HG03442 (cell line): ENCODE measurements around the gene NPIPA2.
"Not testable (repeated sequence)": the region's sequence is repeated elsewhere in the genome, so short reads cannot be mapped to it uniquely, and the experiment has no call there.

ENCODE experiments used
- ATAC-seq: cut with Tn5 transposase; IDR thresholded peaks from one replicate; pipeline ENCODE4 v1.9.1; 2021; ENCODE audit warnings: mild to moderate bottlenecking, moderate library complexity; ENCODE audit not compliant: unreplicated experiment

Gene NPIPA2

DNA sequence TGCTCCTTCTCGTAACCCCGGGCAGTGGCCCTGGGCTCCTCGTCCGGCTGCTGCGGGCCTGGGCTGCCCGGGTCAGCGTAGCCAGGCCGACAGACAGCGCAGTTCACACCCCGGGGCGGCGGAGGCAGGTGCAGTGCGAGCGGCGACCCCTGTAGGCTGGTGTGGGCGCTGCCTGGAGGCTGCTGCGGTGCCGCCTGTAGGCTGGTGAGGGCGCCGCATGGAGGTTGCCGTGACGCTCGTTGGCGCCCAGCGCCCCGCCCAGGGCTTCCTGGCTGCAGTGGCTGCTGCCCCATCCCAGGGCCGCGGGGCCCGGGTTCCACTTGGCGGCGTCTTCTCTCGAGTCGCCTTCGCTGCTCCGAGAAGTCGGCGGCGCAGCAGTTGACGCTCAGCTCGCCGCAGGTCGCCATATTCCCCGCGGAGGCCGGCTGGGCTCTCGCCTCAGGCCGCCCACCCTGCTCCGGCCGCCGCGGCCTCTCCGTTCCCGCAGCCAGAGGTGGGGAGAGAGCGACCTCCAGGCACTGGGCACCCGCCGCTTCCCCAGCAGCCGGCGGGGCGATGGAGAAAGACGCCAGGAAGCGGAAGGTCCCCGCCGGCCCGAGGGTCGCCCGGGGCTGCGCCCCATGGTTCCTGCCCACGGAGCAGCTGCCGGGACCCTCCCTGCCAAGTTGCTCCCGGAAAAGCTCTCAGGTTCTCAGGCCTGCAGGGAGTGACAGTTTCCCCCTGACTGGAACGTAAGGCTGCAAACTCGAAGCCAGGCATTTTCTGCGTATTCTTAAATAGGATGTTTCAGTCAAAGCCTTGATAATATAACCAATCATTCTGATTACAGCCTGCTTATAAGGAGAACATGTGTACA lies at the start of gene NPIPA2:
Gene NPIPA2, plus strand, starts transcription at position 261 of the 856 bp plus-strand sequence. CDS start 5,533 bp downstream, outside the sequence.
- ATAC-seq: peak; percentile 98

DNA sequence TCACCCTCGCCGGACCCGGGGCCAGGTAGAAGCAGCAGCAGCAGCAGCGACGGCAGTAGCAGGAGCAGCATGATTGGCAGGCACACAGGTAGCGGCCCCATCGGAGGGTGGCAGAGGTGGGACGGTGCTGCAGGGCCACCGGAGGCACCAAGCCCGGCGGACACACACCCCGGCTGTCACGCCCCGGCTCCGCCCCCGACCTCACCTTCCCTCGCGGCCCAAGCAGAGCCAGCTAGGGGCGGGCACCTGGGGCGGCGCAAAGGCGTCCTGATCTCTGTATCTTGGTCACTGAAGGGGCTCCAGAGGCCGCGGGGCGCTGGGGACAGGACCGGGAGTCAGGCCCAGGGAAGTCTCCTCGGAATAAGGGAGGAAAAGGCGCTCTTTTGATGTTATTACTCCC lies 48.2 kb upstream of the NPIPA2 start, which contains the start of gene PLA2G10:
Gene PLA2G10, minus strand, starts transcription at position 180 of the 400 bp plus-strand sequence. Its CDS starts 79 bp downstream, at position 101.
- not testable (repeated sequence) for ATAC-seq

DNA sequence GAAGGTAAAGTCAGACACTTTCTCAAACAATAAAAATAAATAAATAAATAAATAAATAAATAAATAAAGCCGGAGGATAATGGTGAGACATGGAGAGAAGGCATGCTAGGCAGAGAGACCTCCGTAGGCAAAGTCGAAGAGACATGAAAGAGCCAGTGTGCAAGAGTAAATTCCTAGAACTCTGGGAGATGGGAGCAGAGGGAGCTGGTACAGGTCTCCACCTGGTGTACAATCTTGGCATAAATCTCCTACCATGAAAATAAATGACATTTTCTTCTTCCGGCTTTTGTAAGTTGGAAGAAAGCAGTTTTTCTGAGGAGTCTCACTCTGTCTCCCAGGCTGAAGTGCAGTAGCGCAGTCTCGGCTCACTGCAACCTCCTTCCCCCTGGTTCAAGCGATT lies 40.5 kb upstream of the NPIPA2 start:
- not testable (repeated sequence) for ATAC-seq

DNA sequence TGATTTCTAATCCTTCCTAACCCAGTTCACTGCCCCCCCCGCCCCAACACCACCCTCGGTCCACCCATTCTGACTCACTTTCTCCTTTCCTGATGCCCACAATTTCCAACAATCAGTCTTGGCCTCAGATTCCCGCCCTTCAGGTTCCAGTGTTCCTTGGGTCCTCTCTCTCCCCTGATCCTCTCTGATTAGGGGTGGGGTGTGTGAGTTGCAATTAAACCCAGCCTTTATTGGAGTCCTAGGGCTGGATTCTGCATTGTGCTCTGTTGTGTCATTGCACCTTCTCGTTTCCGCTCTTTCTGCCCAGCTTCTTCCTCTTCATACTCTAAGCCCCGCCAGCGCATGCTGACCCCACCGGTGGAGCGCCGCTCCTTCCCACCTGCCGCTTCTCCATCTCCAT lies 39.7 kb upstream of the NPIPA2 start:
- not testable (repeated sequence) for ATAC-seq

DNA sequence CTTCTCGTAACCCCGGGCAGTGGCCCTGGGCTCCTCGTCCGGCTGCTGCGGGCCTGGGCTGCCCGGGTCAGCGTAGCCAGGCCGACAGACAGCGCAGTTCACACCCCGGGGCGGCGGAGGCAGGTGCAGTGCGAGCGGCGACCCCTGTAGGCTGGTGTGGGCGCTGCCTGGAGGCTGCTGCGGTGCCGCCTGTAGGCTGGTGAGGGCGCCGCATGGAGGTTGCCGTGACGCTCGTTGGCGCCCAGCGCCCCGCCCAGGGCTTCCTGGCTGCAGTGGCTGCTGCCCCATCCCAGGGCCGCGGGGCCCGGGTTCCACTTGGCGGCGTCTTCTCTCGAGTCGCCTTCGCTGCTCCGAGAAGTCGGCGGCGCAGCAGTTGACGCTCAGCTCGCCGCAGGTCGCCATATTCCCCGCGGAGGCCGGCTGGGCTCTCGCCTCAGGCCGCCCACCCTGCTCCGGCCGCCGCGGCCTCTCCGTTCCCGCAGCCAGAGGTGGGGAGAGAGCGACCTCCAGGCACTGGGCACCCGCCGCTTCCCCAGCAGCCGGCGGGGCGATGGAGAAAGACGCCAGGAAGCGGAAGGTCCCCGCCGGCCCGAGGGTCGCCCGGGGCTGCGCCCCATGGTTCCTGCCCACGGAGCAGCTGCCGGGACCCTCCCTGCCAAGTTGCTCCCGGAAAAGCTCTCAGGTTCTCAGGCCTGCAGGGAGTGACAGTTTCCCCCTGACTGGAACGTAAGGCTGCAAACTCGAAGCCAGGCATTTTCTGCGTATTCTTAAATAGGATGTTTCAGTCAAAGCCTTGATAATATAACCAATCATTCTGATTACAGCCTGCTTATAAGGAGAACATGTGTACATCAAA lies 38.9 kb upstream of the NPIPA2 start, which contains the start of gene NPIPA3:
Gene NPIPA3, plus strand, starts transcription at position 256 of the 856 bp plus-strand sequence. CDS start 5,533 bp downstream, outside the sequence.
- ATAC-seq: peak; percentile 96

DNA sequence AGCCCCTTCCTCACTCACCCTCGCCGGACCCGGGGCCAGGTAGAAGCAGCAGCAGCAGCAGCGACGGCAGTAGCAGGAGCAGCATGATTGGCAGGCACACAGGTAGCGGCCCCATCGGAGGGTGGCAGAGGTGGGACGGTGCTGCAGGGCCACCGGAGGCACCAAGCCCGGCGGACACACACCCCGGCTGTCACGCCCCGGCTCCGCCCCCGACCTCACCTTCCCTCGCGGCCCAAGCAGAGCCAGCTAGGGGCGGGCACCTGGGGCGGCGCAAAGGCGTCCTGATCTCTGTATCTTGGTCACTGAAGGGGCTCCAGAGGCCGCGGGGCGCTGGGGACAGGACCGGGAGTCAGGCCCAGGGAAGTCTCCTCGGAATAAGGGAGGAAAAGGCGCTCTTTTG lies 9.1 kb upstream of the NPIPA2 start:
- not testable (repeated sequence) for ATAC-seq

DNA sequence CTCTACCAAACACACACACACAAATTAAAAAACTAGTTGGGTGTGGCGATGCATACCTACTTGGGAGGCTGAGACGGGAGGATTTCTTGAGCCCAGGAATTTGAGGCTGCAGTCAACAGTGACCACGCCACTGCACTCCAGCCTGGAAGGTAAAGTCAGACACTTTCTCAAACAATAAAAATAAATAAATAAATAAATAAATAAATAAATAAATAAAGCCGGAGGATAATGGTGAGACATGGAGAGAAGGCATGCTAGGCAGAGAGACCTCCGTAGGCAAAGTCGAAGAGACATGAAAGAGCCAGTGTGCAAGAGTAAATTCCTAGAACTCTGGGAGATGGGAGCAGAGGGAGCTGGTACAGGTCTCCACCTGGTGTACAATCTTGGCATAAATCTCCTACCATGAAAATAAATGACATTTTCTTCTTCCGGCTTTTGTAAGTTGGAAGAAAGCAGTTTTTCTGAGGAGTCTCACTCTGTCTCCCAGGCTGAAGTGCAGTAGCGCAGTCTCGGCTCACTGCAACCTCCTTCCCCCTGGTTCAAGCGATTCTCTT lies 1.4 kb upstream of the NPIPA2 start:
- not testable (repeated sequence) for ATAC-seq

DNA sequence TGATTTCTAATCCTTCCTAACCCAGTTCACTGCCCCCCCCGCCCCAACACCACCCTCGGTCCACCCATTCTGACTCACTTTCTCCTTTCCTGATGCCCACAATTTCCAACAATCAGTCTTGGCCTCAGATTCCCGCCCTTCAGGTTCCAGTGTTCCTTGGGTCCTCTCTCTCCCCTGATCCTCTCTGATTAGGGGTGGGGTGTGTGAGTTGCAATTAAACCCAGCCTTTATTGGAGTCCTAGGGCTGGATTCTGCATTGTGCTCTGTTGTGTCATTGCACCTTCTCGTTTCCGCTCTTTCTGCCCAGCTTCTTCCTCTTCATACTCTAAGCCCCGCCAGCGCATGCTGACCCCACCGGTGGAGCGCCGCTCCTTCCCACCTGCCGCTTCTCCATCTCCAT lies 539 bp upstream of the NPIPA2 start:
- ATAC-seq: not testable (repeated sequence)

DNA sequence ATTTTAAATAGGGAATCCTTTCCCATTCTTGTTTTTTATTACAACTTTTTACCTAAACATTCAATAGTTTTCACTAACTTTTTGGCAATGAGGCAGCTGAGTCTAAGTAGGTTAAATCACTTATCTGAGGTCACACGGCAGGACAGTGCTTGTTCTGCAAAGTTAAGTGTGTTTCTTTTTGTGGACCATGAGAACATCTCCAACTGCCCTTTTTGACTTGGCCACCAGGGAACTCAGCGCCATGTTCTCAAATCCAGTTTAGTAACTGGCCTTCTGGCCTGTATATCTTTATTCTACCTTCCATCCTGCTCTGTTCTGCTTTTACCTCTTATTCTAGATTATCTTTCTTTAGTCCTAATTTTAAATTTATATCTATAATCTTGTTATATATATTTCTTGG lies 31.3 kb downstream of the NPIPA2 start:
- not testable (repeated sequence) for ATAC-seq

DNA sequence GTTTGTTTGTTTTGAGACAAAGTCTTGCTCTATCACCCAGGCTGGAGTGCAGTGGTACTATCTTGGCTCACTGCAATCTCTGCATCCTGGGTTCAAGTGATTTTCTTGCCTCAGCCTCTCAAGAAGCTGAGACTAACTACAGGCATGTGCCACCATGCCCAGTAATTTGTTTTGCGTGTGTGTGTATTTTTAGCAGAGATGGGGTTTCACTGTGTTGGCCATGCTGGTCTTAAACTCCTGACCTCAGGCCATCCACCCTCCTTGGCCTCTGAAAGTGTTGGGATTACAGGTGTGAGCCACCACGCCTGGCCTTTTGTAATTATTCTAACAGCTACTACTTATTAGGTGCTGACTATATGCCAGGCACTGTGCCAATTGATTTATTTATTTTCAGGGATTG lies 33.3 kb downstream of the NPIPA2 start:
- ATAC-seq: not testable (repeated sequence)

DNA sequence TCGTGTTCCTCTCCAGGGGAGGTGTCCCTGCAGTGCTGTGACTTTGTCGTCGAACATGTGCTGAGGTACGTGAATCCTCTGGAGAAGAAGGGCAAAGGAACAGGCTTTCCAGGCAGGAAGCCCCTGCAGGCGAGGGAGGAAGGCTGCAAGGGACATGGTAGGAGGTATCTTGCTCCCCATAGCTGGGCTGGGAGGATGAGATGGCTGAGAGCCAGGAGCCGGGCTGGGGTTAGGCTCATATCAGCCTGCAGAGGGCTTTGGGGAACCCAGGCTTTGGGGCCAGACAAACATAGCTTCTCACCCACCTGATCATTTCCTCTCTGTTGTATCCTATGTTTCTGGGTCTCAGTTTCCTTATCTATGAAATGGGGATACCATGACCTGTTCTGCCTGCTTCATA lies 34.4 kb downstream of the NPIPA2 start:
- not testable (repeated sequence) for ATAC-seq

DNA sequence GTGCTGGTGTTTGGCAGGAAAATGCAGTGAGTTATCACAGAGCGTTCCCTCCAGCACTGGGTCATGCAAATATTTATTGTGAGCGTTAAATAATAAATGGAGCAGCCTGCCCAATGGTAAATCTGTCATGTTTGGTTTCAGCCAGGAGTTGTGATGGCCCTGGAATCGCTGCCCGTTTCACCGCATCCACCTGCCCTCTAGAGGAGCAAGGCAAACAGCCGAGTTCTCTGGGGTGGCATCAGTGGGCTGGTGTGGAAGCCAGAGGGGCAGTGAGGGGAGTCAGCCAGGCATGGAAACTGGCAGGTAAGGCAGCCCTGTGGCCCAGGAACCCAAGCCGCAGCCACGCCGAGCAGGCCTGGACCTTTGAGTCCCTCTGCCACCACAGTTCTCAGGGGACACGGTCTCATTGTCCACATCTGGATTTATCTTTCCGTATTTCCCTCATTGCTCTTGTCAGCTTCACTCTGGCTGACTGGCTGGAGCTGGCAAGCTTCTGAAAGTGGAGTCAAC lies 37.1 kb downstream of the NPIPA2 start:
- ATAC-seq: not testable (repeated sequence)

DNA sequence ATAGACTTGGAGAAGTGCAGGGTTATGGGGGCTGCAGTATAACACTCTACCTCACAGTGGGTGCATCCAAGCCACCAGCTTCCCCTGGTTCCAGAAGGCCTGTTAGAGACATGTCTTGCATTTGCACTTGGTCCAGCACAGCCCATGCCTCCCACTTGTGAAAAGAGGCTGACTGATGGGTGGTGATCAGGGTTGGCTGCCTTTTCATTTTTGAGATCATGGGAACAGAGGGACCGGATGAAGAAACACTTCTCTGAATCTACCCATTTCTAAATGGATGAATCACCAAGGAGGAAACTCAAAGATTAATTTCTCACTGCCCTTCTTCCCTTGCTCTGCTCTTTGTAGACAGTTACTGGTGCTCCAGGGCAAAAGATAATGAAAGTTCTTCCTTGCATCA lies 43.8 kb downstream of the NPIPA2 start:
- ATAC-seq: not testable (repeated sequence)

DNA sequence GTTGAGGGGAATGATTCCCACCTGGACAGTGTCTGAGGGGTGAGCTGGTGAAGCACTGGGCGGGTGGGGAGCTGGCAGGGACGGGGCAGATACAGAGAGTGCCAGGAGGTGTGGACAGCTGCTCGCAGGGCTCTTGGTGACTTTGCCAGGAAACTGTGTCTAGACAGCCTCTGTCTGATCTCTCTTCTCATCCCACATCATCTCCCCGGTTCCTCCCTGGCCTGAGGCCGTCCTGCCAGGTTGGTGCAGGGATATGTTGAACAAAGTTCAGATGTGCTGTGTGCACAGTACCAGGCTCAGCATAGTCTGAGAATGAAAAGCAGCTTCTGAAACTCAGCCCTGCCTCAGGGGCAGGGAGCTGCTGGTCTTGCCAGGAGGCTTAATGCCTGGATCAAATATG lies 47.2 kb downstream of the NPIPA2 start:
- ATAC-seq: not testable (repeated sequence)

DNA sequence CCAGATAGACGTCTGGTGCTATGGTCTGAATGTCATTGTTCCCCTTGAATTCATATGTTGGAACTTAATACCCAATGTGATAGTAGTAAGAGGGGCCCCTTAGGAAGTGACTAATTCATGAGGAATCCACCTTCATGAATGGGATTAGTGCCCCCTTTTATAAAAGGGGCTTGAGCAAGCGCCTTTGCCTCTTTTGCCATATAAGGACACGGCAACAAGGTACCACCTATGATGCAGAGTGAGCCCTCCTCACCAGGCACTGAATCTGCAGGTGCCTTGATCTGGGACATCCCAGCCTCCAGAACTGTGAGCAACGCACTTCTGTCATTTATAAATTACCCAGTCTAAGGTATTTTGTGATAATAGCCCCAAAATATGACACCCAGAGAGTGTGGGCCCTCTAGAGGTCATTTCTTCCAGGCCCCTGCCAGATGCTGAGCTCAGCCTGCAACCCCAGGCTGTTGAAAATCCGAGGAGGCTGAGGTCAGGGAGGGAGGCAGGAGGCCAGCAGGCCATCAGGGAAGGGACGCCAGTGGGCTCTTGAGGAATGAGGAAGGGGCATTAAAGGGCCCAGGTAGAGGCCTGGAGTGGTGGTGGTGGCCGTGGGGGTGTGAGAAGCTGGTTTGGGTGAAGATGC lies 48.1 kb downstream of the NPIPA2 start:
- not testable (repeated sequence) for ATAC-seq

DNA sequence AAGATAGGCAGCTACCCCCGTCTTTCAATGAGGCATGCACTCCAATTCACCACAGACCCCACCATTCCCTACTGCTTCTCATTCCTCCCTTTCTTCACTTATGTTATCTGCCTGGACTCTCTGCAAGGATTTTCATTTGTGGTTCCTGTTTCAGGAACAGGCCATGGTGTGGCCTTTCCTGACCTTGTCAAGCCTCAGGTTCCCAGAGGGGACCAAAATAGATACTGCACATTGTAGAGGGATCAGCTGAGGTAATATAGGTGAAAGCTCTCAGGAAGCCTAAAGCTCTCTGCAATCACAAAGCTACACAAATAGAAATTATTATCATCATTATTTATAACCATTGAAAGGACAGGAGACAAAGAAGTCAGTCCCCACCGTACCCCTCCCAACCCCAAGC lies 50.6 kb downstream of the NPIPA2 start:
- not testable (repeated sequence) for ATAC-seq

DNA sequence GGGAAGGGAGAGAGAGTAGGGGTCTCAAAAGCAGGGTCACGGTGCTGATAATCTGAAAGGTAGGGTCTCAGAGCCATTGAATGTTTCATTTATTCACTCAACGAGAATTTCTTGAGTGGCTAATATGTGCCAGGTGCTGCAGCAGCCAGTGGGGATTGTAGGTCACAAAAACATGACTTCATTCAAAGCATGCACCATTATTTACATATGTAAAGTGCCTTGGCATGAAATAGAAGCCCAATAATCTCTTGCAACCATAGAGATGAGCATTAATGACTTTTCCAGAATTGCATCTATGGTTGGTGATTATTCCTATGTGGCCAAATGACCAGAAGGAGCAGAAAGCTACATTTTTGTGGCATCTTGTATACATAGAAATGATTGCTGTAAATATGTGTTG lies 55.2 kb downstream of the NPIPA2 start:
- not testable (repeated sequence) for ATAC-seq

DNA sequence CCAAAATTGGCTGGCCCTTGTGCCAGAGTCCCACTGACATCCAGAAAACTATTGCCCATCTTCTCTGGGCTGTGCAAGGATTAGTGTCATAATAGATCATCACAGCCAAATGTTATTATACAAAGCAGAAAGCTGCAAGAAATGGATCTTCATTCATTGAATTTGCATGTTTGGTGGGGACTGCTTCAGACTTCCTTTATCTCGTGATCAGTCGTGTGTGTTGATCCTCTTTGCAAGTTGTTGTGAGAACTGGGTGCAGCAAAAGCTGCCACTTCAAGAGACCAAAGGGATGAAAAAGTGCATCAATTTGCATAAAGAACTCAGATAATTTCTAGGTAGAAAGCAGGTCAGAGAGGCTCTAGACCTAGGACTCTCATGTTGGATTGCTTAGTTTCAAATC lies 61.2 kb downstream of the NPIPA2 start:
- ATAC-seq: not testable (repeated sequence)

DNA sequence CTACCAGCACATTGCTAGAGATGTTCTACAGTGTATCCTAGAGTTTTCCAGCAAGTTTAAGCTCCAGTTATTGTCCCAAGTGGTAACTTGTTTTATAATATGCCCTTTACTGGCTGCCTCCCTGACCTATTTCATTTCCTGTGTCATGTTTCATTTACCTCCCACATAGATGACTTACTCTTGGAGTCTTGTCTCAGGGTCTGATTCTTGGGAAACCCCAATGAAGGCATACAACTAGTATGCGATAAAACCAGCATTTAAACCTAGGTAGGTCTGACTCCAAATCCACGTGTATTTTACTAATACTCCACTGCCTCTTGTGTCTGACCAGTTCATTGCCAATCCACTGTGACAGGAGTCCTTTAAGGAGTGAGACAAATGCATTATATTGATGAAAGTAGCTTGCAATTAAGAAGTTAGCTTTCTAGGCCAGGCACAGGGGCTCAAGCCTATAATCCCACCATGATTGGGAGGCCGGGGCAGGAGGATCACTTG lies 64.9 kb downstream of the NPIPA2 start:
- not testable (repeated sequence) for ATAC-seq

DNA sequence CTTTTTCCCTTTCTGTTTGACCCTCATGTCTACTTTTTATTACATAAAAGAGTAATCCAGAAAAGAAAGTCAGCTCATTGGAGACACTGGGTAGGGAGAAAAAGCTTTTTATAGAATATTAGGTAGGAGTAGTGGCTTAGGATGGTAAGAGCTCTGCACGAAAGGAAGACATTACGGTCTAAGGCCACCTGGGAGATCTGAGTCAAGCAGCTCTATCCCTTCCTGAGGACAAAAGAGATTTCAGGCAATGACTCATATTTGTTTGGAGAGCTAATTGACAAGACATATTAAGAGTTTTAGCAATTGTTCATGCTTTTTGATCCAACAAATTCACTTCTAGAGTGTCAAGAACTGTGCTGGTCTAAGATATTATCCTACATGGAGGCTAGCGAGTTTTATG lies 71.6 kb downstream of the NPIPA2 start:
- ATAC-seq: not testable (repeated sequence)
